Stimulated activated CD8-positive, alpha-beta memory T cell treated with anti-CD3 and anti-CD28 coated beads, Interleukin-15, amount 100 ng/mL, for 4 hours (primary cell): Measurements from ENCODE around the gene MICAL2.

Source experiments
- DNase-seq, 2 donors: peaks; one replicate each; pipeline ENCODE4 v3.0.0-alpha.2; 2020; ENCODE audit warnings: low read depth in 2 of 2

Gene MICAL2

GRCh38 chr11:12156301-12157140, 46.1 kb downstream of the MICAL2 start:
- DNase-seq, result no peak

GRCh38 chr11:12157241-12157661, 46.9 kb downstream of the MICAL2 start:
- no peak for DNase-seq

GRCh38 chr11:12158909-12159308, 48.5 kb downstream of the MICAL2 start:
- DNase-seq, result no peak

GRCh38 chr11:12159351-12160099, 49.1 kb downstream of the MICAL2 start:
- no peak for DNase-seq

- no peak for DNase-seq
Observed at GRCh38 chr11:12160231-12160630, 49.8 kb downstream of the MICAL2 start.

- DNase-seq, result no peak
Observed at GRCh38 chr11:12160680-12161079, 50.3 kb downstream of the MICAL2 start.

GRCh38 chr11:12161137-12161536, 50.7 kb downstream of the MICAL2 start:
- DNase-seq, result no peak

GRCh38 chr11:12161603-12162350, 51.4 kb downstream of the MICAL2 start:
- DNase-seq, result no peak

- no peak for DNase-seq
Observed at GRCh38 chr11:12162652-12163051, 52.3 kb downstream of the MICAL2 start.

- no peak for DNase-seq
Observed at GRCh38 chr11:12163181-12163941, 53.0 kb downstream of the MICAL2 start.

GRCh38 chr11:12164061-12165014, 53.9 kb downstream of the MICAL2 start:
- no peak for DNase-seq

- no peak for DNase-seq
Observed at GRCh38 chr11:12165237-12165875, 55.0 kb downstream of the MICAL2 start.

- no peak for DNase-seq
Observed at GRCh38 chr11:12166299-12167060, 56.1 kb downstream of the MICAL2 start.

GRCh38 chr11:12167061-12168000, 56.9 kb downstream of the MICAL2 start:
- no peak for DNase-seq

GRCh38 chr11:12168114-12168513, 57.7 kb downstream of the MICAL2 start:
- no peak for DNase-seq

GRCh38 chr11:12169822-12170221, 59.4 kb downstream of the MICAL2 start:
- no peak for DNase-seq

GRCh38 chr11:12170501-12170900, 60.1 kb downstream of the MICAL2 start:
- DNase-seq, result no peak

GRCh38 chr11:12170984-12171383, 60.6 kb downstream of the MICAL2 start:
- no peak for DNase-seq
